HG02852 (cell line): ENCODE measurements around the gene CEP63.
"Not testable (repeated sequence)": the region's sequence is repeated elsewhere in the genome, so short reads cannot be mapped to it uniquely, and the experiment has no call there.

Experiments
- ATAC-seq: cut with Tn5 transposase; IDR thresholded peaks from one replicate; pipeline ENCODE4 v1.9.1; 2021; ENCODE audit warnings: mild to moderate bottlenecking, moderate library complexity; ENCODE audit not compliant: unreplicated experiment

The CEP63 gene

GRCh38 chr3:134567605-134568004 lies 81.7 kb downstream of the CEP63 start:
- ATAC-seq: no peak

GRCh38 chr3:134568790-134569189 lies 82.9 kb downstream of the CEP63 start:
- no peak for ATAC-seq

GRCh38 chr3:134569899-134570298 lies 84.0 kb downstream of the CEP63 start:
- ATAC-seq: not testable (repeated sequence)

- no peak for ATAC-seq
Measured at GRCh38 chr3:134576426-134576825, 90.6 kb downstream of the CEP63 start.

DNA sequence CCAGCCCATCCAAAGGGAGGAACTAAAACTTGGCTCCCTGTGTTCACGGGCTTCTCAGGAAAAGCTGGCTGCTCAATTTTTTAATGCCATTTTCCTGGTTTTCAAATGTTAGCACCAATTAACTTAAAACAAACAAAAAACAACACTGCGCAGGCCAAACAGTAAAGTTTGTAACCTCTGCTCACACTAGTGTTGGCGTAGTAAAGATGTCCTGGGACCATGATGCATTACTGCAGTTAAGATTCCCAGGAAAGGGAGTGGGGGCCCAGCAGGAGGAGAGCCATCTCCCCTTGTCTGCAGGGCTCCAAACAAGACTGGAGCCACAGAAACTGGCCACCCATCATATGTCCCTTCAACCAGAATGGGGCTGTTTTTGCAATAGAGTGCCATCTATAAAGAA lies 91.0 kb downstream of the CEP63 start:
- ATAC-seq: no peak

DNA sequence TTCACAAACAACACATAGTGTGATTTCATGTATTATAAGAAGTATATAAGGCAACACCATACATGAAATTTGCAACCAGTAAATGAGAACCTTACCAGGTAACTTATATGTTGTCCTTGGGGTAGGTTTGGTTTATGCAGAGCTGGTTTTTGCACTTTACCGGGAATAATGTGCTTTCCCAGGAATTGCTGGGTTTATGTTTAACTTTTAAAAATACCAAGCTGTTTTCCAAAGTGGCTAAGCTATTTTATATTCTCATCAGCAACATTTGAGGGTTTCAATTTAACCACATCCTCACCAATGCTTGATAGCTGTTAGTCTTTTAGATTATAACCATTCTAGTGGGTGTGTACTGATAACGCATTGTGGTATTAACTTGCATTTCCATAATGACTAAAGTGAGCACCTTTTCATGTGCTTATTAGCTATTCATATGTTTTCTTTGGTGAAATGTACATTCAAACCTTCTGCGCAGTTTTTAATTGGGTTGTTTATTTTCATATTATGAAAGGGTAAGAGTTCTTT lies 93.3 kb downstream of the CEP63 start:
- ATAC-seq: no peak

GRCh38 chr3:134590766-134591165 lies 104.9 kb downstream of the CEP63 start:
- ATAC-seq: no peak

- no peak for ATAC-seq
Measured at GRCh38 chr3:134592806-134593205, 106.9 kb downstream of the CEP63 start.

GRCh38 chr3:134594331-134594741 lies 108.5 kb downstream of the CEP63 start:
- ATAC-seq: no peak

DNA sequence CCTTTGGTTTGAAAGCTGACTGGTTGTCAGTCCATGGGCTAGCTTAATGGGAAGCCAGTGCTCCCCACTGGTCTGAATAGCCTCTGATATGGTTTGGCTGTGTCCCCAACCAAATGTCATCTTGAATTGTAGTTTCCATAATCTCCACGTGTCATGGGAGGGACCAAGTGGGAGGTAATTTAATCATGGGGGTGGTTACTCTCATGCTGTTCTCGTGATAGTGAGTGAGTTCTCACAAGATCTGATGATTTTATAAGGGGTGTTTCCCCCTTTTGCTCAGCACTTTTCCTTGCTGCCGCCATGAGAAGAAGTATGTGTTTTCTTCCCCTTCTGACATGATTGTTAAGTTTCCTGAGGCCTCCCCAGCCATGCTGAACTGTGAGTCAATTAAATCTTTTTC lies 109.1 kb downstream of the CEP63 start:
- not testable (repeated sequence) for ATAC-seq

GRCh38 chr3:134597390-134597970 lies 111.6 kb downstream of the CEP63 start:
- no peak for ATAC-seq

DNA sequence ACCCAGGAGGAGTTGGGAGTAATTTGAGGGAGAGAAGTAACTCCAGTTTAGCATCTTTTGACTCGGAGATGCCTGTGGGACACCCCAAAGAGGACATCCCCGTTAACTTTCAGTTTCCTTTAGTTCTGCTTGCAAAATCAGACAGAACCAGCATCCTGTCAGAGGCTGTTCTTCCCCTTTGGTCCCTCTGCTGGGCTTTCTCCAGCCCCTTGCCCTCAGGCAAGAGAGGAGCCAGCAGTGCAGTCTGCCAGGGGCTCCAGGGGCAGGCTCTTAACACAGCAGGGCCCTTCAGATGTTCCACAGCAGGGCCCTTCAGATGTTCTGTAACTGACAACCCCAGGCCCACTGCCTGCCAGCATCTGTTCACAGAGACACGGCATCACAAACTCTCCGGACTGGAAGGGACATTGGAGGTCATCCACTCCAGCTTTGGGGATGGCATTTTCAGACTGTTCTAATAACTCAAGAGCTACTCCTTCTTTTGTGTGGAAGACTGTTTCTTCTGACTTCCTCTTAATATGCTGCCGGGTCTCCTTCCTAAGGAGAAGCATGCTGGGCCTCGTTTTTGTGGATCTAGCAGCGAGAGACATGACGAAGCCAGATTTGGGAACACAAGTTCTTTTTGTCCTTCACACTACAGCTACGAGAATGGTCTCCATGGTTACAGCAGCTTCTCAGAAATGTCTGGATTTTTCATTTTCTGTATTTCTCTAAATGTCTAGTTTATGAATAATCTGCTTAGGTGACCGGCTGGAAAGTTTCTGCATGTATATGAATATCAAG lies 113.1 kb downstream of the CEP63 start:
- no peak for ATAC-seq

DNA sequence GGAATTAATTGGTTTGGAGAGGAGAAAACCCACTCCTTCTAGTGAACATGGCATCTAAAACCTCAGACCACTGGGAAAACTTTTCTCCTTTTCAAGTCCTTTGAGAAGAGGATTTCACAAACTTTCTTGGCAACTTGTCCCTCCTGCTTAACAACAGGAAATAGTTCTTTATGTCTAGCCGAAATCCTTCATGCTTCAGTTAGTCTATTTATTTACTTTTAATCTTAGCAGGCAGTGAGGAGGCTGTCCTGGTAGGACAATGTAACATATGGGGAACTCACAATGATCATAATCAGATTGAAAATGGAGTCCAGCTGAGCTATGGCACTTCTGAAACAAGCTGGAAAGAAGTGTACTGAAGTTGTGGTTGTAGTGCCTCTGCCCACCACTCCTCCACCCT lies 114.3 kb downstream of the CEP63 start:
- ATAC-seq: no peak

GRCh38 chr3:134600685-134601463 lies 115.0 kb downstream of the CEP63 start:
- peak; percentile 82 for ATAC-seq

GRCh38 chr3:134601539-134602439 lies 115.9 kb downstream of the CEP63 start:
- no peak for ATAC-seq

DNA sequence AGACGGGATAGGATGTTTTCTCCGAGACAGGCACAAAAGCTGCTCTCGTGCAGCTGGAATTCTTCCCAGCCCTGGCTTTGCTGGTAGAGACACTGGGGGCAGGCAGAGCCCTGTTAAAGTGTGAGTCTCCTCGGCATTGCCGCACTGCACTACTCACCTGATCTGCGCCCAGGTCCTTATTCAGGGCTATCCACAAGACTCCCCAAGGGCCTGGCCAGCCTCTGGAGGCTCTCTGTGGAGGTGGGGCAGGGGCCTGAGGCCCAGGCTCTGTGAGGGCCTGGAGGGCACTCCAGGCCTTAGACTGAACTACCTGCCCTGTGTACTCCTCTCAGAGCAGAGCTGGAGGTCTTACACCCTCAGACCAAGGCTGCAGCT lies 116.6 kb downstream of the CEP63 start:
- no peak for ATAC-seq

- ATAC-seq: no peak
Measured at GRCh38 chr3:134603480-134603879, 117.6 kb downstream of the CEP63 start.

DNA sequence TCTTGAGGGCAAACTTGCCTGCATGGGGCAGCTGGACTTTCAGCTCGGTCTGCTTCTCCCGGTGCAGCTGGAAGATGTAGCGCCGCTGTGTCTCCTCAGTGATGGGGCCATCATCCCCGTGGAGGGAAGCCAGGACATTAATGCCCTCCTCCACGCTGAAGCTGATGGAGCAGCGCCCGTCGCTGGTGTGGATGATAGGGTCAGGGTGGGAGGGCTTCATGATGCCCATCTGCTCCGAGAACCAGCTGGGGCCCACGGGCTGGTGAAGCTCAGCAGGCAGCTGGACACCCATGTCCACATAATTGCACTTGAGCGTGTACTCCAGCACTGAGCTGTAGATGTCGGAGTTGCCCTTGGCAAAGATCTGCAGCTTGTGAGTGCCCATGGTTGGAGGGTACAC lies 118.1 kb downstream of the CEP63 start:
- no peak for ATAC-seq

GRCh38 chr3:134605556-134605955 lies 119.7 kb downstream of the CEP63 start:
- ATAC-seq: no peak
